GM13976 (cell line): ENCODE data around the gene CITED1.

Source experiments
- DNase-seq: peaks from one replicate; pipeline ENCODE4 v3.0.0; 2012; ENCODE audit warnings: low spot score
- in situ Hi-C: fragments of 300-500 bp; cut with MboI; formaldehyde crosslinking; loops from one replicate; pipeline ENCODE4 v1.12.0; 2022; ENCODE audit warnings: low sequenced_read_pairs, mixed read lengths, inconsistent platforms; ENCODE audit not compliant: unreplicated experiment
- TF ChIP-seq, protein P1 (sequence below): IDR thresholded peaks from 2 replicates; pipeline ENCODE4 v1.5.1; 2012; ENCODE audit warnings: borderline replicate concordance, mild to moderate bottlenecking; ENCODE audit not compliant: insufficient read depth; ENCODE audit errors: extremely low read depth, missing control alignments, control extremely low read depth

The CITED1 gene

DNA sequence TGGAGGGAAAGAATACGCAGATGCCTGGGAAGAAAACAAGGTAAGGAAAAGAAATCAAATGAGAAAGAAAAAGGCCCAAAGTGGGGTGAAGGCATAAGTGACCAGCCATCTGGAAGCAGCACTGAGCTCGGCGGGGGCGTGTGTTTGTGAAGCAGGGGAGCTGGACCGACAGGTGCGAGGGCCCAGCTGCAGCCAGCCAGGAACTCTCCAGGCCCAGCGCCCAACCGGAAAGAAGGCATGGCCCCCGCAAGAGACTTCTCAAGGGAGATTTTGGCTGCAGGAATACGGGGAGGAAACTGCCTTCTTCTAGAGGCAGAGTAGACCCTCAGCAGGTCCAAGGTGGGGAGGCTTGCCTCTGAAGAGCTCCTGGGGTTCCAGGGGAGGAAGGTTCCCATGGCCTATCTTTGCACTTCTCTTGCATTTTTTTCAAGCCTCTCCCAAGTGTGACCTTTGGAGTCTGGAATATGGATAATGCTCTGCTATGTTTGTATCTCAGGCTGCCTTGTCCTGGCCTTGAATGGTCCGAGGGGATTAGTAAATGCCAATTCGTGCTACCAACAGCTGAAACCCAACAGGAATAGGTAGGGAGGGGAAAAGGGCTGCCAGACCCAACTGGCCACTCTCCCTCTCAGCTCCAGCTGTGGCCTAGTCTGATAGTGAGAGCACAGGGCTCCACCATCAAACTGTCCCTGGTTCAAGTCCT, 10.8 kb upstream of the CITED1 start:
- in situ Hi-C loops: no loop called here
- no peak for DNase-seq
- TF ChIP-seq, protein P1, sequence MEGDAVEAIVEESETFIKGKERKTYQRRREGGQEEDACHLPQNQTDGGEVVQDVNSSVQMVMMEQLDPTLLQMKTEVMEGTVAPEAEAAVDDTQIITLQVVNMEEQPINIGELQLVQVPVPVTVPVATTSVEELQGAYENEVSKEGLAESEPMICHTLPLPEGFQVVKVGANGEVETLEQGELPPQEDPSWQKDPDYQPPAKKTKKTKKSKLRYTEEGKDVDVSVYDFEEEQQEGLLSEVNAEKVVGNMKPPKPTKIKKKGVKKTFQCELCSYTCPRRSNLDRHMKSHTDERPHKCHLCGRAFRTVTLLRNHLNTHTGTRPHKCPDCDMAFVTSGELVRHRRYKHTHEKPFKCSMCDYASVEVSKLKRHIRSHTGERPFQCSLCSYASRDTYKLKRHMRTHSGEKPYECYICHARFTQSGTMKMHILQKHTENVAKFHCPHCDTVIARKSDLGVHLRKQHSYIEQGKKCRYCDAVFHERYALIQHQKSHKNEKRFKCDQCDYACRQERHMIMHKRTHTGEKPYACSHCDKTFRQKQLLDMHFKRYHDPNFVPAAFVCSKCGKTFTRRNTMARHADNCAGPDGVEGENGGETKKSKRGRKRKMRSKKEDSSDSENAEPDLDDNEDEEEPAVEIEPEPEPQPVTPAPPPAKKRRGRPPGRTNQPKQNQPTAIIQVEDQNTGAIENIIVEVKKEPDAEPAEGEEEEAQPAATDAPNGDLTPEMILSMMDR: no peak

DNA sequence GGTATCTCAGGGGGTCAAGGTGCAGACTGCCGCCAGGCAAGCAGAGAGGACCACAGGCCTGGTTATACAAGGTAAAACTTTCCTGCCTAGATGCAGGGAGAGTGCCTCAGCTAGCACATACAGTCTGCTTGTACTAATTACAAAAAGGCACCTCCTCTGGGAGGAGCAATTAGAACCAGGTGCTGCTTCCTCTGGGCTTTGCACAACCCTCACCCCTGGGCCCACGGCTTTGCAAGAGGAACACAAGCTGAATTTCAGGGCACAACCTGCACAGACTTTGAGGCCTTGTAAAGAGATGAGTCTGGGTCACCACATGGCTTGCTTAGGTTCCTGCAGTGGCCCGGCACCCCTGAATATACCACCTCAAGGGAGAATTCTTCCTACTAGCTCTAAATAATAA, 9.2 kb upstream of the CITED1 start:
- TF ChIP-seq, protein P1: no peak
- in situ Hi-C loops: no loop called here
- DNase-seq: no peak

DNA sequence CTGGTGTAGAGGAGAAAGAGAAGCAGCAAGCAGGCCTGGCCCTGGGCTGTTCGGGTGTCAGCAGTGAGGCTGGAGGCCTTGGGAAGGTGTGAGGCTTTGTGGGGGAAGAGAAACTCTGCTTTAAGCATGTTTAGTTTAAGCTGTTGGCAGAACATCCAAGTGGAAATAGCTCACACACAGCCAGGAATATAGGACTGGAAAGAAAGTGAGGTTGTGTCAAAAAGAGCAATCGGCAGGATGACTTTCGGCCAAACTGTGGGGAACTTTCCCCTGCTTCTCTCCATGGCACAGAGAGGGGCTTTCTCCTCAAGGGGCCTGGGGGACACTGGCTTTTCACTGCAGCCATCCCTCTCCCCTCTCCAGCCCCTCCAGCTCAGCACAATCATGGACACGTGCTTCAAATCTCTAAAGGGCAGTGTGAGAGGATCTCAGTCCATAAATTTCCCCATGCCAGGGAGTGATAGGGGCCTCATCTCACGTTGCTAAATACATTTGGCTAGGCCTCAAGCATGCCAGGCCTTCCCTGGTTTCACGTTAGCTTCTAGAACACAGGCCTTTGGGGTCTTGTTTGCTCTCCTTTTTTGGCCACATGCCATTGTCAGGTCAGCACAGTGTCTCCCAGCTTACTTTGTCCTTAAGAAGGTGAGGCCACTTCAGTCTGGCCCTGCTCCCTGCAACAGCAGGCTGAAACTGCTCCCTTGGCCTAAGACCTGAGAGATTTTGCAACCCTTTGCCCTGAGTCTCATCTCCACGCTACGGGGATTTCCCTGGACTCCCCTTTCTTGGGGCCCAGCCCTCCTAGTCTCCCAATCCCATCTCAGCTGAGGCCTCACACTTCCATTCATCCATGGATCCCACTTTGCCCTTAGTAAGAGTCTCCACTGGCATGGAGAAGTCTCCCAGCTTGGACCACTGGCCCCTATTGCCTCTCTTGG, 8.3 kb upstream of the CITED1 start:
- DNase-seq: no peak
- in situ Hi-C loops: no loop called here
- TF ChIP-seq, protein P1: no peak

DNA sequence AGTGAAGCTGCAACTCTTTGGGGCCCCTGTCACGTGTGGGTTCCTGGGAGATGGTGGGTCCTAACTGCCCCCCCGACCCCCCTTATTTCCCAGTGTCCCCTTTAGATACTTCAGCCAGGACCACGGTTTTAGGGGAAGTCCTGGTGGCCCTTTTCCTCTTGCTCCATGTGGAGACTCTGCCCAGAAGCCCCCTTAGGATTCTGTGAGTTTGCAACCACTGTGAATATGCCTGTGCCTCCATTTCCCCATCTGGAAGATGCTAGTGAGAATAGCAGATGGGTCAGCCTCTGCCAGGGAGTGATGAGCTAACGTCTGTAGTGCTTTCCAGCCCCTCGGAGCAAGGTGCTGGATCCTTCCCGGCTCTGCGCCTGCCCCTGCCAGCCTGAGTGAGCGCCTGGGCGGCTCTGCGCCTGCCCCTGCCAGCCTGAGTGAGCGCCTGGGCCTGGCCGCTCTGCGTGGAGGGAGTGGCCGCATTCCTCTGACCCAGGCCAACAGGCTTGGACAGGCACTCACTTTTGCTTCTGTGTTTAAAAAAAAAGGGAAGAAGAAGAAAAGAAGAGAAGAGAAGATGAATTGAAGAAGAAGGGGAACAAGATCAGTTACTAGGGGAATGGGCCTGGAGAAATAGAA, 6.7 kb upstream of the CITED1 start:
- in situ Hi-C loops: no loop called here
- TF ChIP-seq, protein P1: no peak
- no peak for DNase-seq

DNA sequence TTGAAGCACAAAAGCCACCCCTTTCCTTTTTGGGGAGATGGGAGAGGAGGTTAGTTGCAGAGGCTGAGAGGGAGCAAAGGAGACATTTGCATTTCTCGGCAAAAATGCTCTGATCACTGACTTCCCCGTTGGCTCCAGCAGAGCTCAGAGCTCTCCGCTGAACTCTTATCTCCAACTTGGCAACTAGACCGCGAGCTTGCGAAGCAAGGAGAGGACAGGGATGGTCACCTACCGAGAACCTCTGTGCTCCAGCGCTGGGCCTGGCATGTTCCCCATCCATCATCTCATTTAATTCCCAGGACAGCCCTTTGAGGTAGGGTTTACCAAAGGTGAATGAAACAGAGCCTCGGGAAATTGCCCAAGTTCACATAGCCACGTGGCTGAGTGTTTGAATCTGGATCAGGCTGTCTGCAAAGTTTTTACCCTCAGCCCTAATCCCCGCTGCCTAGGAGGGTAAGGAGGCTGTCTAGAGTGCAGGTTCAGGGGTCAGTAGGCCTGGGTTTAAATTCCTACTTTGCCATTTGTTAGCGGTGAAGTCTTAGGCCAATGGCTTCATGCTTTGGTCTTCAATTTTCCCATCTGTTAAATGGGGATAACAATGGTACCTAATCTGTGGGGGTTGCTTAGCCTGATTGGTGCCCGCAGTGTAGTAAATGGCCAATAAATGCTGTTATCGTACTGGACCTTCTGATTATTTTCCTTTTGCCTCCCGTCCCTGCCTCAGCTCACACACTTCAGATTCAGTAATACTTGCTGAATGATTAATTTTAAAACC, 3.8 kb upstream of the CITED1 start:
- no peak for DNase-seq
- in situ Hi-C loops: no loop called here
- TF ChIP-seq, protein P1: no peak
